GM12873 (cell line): Measurements from ENCODE around the gene SHD.

Experiments
- CTCF ChIP-seq: IDR thresholded peaks from 2 replicates; pipeline ENCODE4 v1.5.1; 2012; ENCODE audit warnings: low read depth, mild to moderate bottlenecking, moderate library complexity, low read length, control low read depth; ENCODE audit not compliant: insufficient read depth; ENCODE audit errors: missing control alignments

SHD gene

GRCh38 chr19:4313847-4314490, 34.9 kb downstream of the SHD start:
- no peak for TF ChIP-seq CTCF

GRCh38 chr19:4316956-4317355, 37.9 kb downstream of the SHD start:
- no peak for TF ChIP-seq CTCF

DNA sequence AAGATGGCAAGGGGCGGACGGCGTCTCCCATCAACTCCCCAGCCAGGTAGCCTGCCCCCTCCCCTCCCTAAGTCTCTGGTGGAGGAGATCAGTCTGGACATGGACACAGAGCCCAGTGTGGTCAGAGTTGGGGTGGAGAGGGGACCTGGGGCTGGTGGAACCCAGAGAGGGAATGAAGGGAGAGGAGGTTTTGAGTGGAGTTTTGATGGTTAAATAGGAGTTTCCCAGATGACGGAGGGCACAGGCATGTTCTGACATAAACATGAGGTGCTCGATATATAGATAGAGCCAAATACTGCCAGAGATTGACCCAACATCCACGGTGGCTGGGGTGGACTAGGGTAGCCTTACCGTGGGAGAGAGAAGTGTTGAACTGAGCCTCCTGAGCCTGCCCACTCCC, 39.4 kb downstream of the SHD start:
- no peak for TF ChIP-seq CTCF

DNA sequence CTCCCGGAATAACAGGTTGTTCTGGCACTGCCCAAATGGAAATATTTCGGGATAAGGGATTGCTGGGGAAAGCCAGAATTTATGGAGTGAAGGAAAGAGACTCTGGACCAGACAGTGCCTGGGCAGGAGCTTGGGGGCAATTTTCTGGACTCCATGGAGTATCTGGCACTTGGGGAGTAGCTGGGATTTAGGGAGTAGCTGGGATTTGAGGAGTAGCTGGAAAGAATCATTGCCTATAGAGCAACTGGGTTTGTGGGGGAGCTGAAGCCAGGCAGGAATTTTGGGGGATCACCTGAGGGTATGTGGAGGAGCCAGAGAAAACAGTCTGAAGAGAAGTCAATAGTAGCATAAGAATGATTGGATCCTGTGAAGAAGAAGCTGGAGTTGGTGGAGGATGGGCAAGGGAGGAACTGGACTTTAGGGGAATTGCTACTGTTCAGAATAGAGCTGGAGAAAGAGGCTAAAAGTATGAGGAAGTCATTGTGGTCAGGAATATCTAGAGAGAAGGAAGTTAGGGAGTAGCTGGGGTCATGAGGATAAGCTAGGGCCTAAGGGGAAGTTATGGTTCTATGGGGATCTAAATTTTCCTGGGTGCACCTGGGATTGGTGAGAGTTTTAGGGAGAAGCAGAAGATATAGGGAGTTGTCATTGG, 40.1 kb downstream of the SHD start:
- no peak for TF ChIP-seq CTCF

DNA sequence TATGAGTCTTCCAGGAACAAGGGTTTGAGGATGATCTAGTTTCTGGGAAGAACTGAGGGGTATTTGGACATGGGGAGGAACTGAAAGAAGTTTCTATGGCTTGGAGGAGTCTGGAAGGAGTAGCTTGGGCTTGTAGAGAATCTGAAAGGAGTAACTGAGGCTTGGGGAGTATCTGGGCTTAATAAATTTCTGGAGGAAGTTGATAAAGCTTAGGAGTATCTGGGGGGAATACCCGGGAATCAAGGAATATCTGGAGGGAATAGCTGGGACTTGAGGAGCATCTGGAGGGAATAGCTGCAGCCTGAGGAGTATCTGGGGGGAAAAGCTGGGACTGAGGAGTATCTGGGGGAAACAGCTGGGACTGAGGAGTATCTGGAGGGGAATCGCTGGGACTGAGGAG, 41.4 kb downstream of the SHD start:
- TF ChIP-seq CTCF: no peak

- TF ChIP-seq CTCF: no peak
Observed at GRCh38 chr19:4322942-4323665, 44.0 kb downstream of the SHD start.

- TF ChIP-seq CTCF: no peak
Observed at GRCh38 chr19:4323692-4324091, 44.6 kb downstream of the SHD start.
